B cell (primary cell): ENCODE measurements around the gene MROH8.

ENCODE experiments used
- CTCF ChIP-seq: fragments of 200-600 bp; IDR thresholded peaks from one replicate; pipeline ENCODE4 v1.8.0; 2022; ENCODE audit warnings: antibody characterized with exemption, mild to moderate bottlenecking
- EZH2 ChIP-seq: IDR thresholded peaks from 2 replicates; pipeline ENCODE4 v1.6.1; 2012; ENCODE audit warnings: borderline replicate concordance, low read depth, mild to moderate bottlenecking, moderate library complexity, low read length; ENCODE audit not compliant: insufficient read depth, poor library complexity, severe bottlenecking

DNA sequence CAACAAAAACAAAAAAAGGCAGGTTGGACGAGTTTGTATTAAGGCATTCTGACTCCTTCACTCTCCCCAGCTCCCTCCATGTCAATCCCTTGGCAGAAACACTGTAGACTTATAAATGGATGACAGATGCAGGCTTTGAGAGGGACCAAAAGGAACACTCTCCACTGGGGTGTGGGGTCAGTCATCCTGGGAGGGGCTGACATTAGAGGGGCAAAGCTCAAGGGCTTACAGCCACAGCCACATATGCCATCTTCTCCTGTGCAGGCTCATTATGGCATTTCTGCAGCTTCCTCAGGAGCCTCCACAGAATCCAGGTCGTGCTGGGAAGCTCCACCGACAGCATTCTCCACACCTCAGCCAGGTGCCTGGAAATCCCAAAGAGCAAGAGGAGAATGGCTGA, 50.5 kb downstream of the MROH8 start:
- TF ChIP-seq CTCF (no peak), EZH2 (no peak)
